RWPE1 (cell line): ENCODE results near the gene COPZ1.
"Not testable (repeated sequence)": the region's sequence is repeated elsewhere in the genome, so short reads cannot be mapped to it uniquely, and the experiment has no call there.

ENCODE experiments used
- CTCF ChIA-PET: fragments of 350-600 bp; sonication (Branson Sonifier 250); formaldehyde crosslinking; extraction: SDS; loops from one replicate; lab custom pipeline; 2021; lab: Yijun Ruan, JAX
- POLR2A ChIA-PET: fragments of 400-600 bp; formaldehyde crosslinking; extraction: SDS; loops from one replicate; lab custom pipeline; 2020; ENCODE audit warnings: antibody characterized with exemption; ENCODE audit not compliant: low non-redundant PET; lab: Yijun Ruan, JAX
- DNase-seq: peaks from one replicate; pipeline ENCODE4 v3.0.0; 2012; ENCODE audit warnings: low spot score
- H3K27ac ChIP-seq: fragments of 450-650 bp; 2 replicates; pipeline ENCODE4 v1.5.1; 2017
- TF ChIP-seq, protein P1 (sequence below): fragments of 450-650 bp; conservative IDR thresholded peaks from 2 replicates; pipeline ENCODE4 v1.5.1; 2017; ENCODE audit warnings: low read depth, mild to moderate bottlenecking

COPZ1 gene

DNA sequence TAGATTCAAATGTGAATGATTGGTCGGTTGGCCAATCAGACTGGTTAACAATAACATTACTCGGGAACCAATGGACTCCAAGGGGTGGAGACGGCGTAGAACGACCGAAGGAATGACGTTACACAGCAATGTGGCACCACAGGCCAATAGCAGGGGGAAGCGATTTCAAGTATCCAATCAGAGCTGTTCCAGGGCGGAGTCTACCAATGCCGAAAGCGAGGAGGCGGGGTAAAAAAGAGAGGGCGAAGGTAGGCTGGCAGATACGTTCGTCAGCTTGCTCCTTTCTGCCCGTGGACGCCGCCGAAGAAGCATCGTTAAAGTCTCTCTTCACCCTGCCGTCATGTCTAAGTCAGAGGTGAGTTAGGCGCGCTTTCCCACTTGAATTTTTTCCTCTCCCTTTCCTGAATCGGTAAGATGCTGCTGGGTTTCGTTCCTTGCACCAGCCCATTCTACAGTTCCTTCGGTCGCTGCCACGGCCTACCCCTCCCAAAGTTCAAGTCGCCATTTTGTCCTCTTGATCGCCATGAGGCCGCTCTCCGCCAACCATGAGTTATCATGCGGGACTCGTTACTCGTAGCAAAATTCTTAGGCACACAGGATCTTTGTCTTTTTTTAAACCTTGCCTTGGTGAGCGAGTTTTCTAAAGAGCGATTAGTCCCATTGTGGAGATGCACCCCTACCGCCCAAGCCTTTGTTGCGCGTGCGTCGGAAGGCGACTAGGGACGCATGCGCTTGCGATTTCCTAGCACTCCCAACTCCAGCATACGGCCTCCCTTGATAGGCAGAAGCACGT, 44.3 kb upstream of the COPZ1 start, which contains the start of gene HNRNPA1:
Gene HNRNPA1 (plus strand): TSS at position 259 of the 793 bp plus-strand sequence. CDS start 82 bp downstream, at position 341.
- POLR2A ChIA-PET = interaction anchor here (0.7 to 1.8 kb wide), 6 partner anchors 9 to 222 kb away, joined by 3 to 6 read pairs (median 3); partner anchors contain the start of gene COPZ1
- H3K27ac ChIP-seq = peak within 1 kb of the TSS; percentile 97
- CTCF ChIA-PET = no interaction called here
- peak; percentile 99 for DNase-seq
- TF ChIP-seq, protein P1, sequence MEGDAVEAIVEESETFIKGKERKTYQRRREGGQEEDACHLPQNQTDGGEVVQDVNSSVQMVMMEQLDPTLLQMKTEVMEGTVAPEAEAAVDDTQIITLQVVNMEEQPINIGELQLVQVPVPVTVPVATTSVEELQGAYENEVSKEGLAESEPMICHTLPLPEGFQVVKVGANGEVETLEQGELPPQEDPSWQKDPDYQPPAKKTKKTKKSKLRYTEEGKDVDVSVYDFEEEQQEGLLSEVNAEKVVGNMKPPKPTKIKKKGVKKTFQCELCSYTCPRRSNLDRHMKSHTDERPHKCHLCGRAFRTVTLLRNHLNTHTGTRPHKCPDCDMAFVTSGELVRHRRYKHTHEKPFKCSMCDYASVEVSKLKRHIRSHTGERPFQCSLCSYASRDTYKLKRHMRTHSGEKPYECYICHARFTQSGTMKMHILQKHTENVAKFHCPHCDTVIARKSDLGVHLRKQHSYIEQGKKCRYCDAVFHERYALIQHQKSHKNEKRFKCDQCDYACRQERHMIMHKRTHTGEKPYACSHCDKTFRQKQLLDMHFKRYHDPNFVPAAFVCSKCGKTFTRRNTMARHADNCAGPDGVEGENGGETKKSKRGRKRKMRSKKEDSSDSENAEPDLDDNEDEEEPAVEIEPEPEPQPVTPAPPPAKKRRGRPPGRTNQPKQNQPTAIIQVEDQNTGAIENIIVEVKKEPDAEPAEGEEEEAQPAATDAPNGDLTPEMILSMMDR = no peak

DNA sequence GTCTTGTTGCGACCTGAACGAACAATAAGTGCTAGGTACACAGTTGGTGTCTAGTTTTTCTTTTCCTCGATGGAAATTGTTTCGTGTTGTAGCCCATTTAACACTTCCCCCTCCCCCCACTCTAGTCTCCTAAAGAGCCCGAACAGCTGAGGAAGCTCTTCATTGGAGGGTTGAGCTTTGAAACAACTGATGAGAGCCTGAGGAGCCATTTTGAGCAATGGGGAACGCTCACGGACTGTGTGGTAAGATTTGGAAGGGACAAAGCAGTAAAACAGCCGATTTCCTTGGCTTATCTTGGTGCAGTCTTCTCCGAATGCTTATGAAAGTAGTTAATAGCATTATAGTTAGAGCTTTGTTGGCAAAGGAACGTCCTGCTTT, 43.7 kb upstream of the COPZ1 start:
- H3K27ac ChIP-seq = peak overlapping the region; percentile 97
- CTCF ChIA-PET, DNase-seq, POLR2A ChIA-PET: not testable (repeated sequence)

DNA sequence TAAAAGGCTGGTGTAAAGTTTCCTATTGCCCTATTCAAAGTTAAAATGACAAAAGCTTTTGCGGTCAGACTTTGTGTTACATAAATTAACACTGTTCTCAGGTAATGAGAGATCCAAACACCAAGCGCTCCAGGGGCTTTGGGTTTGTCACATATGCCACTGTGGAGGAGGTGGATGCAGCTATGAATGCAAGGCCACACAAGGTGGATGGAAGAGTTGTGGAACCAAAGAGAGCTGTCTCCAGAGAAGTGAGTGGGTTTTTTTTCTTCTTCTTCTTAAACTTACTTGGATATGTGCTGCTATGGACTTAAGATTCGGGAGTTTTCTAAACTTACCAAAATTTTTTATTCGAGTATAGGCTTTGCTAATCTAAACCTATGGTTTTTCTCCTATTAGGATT, 43.2 kb upstream of the COPZ1 start:
- POLR2A ChIA-PET, CTCF ChIA-PET, DNase-seq, H3K27ac ChIP-seq: not testable (repeated sequence)

DNA sequence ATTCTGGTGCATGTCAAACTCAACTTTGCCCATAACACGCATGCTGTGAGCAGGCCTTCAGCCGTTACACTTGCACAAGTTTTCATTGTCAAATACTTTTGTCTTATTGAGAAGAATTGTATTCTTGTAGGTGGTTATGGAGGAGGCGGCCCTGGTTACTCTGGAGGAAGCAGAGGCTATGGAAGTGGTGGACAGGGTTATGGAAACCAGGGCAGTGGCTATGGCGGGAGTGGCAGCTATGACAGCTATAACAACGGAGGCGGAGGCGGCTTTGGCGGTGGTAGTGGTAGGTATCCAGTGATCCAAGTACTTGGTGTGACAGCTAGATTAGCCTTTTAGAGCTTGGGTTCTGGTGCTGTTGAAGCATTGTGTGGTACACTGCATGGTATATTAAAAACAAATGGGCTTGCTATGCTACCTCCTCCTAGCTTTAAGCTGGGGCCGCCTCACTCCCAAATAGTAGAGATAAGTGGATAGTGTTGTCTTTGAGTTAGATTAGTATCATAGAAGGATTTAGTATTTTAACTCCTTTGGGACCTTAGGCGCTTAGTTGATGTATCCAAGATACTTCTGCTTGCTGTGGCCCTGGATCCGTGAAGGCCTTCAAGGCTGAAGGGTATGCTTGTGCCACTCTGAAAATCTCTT, 41.9 kb upstream of the COPZ1 start:
- ChIA-PET POLR2A (no interaction called here), CTCF (no interaction called here)
- H3K27ac ChIP-seq = peak overlapping the region; percentile 69
- TF ChIP-seq, protein P1 = no peak
- no peak for DNase-seq

DNA sequence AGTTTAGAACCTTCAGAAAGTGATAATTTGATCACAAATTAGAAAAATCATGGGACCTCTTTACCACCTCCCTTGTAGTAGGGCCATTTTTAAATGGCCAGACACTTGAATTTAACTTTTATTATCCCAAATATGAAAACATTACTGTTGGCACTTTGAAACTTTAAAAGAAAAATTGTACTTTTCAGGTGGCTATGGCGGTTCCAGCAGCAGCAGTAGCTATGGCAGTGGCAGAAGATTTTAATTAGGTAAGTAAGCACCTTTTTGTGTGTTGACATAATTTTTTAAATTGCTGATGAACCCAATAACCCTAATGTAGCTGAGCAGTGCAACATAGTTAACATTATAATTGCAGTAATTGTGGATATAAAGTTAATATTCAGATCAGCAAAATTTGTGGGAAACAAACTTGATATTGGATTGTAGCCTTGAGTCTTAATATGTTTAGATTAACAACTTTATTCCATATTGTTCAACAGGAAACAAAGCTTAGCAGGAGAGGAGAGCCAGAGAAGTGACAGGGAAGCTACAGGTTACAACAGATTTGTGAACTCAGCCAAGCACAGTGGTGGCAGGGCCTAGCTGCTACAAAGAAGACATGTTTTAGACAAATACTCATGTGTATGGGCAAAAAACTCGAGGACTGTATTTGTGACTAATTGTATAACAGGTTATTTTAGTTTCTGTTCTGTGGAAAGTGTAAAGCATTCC, 40.7 kb upstream of the COPZ1 start:
- CTCF ChIA-PET = interaction anchor here (0.6 to 0.7 kb wide), 2 partner anchors 110 to 1825 kb away, joined by 3 read pairs; no protein-coding TSS in a partner anchor
- not testable (repeated sequence) for DNase-seq

DNA sequence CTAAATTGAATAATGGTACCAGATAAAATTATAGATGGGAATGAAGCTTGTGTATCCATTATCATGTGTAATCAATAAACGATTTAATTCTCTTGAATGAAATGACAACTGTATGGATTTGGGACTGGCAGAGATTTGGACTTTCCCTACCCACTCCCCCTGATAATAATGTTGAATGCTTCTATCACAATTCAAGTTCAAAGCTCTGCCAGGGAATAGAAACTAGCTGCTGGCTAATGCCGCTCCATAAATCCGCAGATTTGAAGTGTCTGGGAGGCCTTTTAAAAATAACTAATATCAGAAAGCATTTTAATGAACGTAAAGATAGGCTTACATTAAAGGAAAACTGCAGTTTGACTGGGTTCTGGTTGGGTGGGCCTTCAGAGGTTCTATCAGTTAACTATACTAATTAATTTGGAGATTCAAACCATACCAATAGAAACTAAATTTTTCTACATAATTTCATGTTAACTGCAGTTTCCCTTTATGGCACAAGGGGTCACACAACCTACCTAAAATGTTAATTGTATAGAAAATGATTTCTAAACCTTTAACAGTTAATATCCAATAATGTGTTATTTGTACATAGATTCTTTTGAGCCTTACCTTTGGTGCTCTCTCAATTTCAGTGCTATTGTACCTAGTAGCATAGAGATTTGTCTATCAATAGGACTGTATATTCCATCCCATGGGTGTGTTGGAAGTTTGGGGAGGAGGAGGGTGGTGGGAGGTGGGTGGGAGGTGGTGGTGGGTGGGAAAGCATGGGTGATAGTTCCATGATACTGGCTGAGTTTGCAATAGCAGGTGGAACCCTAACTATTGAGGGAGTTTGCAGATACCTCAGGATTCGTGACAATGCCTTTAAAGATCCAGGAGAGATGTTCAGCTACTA, 39.5 kb upstream of the COPZ1 start:
- DNase-seq = no peak
- CTCF ChIA-PET = interaction anchor here (1.2 kb wide), 1 partner anchor 40 kb away, joined by 4 read pairs; the partner anchor contains the start of gene COPZ1
- TF ChIP-seq, protein P1 = 0 out of 2 replicates have a peak, but pooled peaks have one; percentile 13
- H3K27ac ChIP-seq = peak overlapping the region; percentile 65
- POLR2A ChIA-PET = interaction anchor here (0.6 kb wide), 1 partner anchor 40 kb away, joined by 3 read pairs; no protein-coding TSS in a partner anchor

More for the DNA sequence above, 40.7 kb upstream of the COPZ1 start:
- POLR2A ChIA-PET, H3K27ac ChIP-seq: not testable (repeated sequence)
